Ishikawa (cell line): Measurements from ENCODE around the gene MAGI1.

ENCODE experiments used
- CEBPB ChIP-seq: IDR thresholded peaks from 2 replicates; pipeline ENCODE4 v1.6.1; 2012
- CREB1 ChIP-seq: IDR thresholded peaks from 2 replicates; pipeline ENCODE4 v1.6.1; 2012; ENCODE audit warnings: low read depth
- EGR1 ChIP-seq: IDR thresholded peaks from 2 replicates; pipeline ENCODE4 v1.6.1; 2012
- EP300 ChIP-seq: IDR thresholded peaks from 2 replicates; pipeline ENCODE4 v1.6.1; 2012; ENCODE audit warnings: borderline replicate concordance
- FOXM1 ChIP-seq: IDR thresholded peaks from 2 replicates; pipeline ENCODE4 v1.6.1; 2012; ENCODE audit warnings: low read depth, borderline replicate concordance
- MAX ChIP-seq: IDR thresholded peaks from 2 replicates; pipeline ENCODE4 v1.6.1; 2012
- NFIC ChIP-seq: IDR thresholded peaks from 2 replicates; pipeline ENCODE4 v1.6.1; 2012
- RAD21 ChIP-seq: IDR thresholded peaks from 2 replicates; pipeline ENCODE4 v1.6.1; 2012; ENCODE audit warnings: low read depth
- REST ChIP-seq: IDR thresholded peaks from 2 replicates; pipeline ENCODE4 v1.6.1; 2012; ENCODE audit warnings: low read depth, mild to moderate bottlenecking
- TAF1 ChIP-seq: IDR thresholded peaks from 2 replicates; pipeline ENCODE4 v1.6.1; 2012; ENCODE audit warnings: low read depth, mild to moderate bottlenecking
- TCF12 ChIP-seq: IDR thresholded peaks from 2 replicates; pipeline ENCODE4 v1.6.1; 2012; ENCODE audit warnings: low read depth
- TEAD4 ChIP-seq: IDR thresholded peaks from 2 replicates; pipeline ENCODE4 v1.6.1; 2012
- USF1 ChIP-seq: IDR thresholded peaks from 2 replicates; pipeline ENCODE4 v1.6.1; 2012
- YY1 ChIP-seq: IDR thresholded peaks from 2 replicates; pipeline ENCODE4 v1.6.1; 2012; ENCODE audit warnings: low read depth
- ZBTB7A ChIP-seq: IDR thresholded peaks from 2 replicates; pipeline ENCODE4 v1.6.1; 2012; ENCODE audit warnings: low read depth

Gene MAGI1

GRCh38 chr3:65897766-65898165 is 141.0 kb downstream of the MAGI1 start:
- no peak for TF ChIP-seq MAX
- TF ChIP-seq TAF1 = no peak

- TF ChIP-seq CEBPB (no peak), EP300 (no peak), USF1 (no peak), ZBTB7A (no peak), CREB1 (no peak), MAX (no peak), TEAD4 (no peak), EGR1 (no peak), NFIC (no peak), FOXM1 (no peak), TAF1 (no peak), TCF12 (no peak), REST (no peak), RAD21 (no peak), YY1 (no peak)
Observed at GRCh38 chr3:65896321-65896720, 142.4 kb downstream of the MAGI1 start.

- TF ChIP-seq RAD21 = no peak
- TF ChIP-seq FOXM1 = no peak
- TF ChIP-seq TEAD4 = no peak
- no peak for TF ChIP-seq ZBTB7A
- no peak for TF ChIP-seq MAX
- no peak for TF ChIP-seq CREB1
- no peak for TF ChIP-seq YY1
- no peak for TF ChIP-seq EGR1
- TF ChIP-seq TCF12 = no peak
- TF ChIP-seq EP300 = no peak
- TF ChIP-seq USF1 = no peak
- no peak for TF ChIP-seq REST
- TF ChIP-seq TAF1 = no peak
- no peak for TF ChIP-seq CEBPB
- no peak for TF ChIP-seq NFIC
Observed at GRCh38 chr3:65894679-65895453, 143.9 kb downstream of the MAGI1 start.

- TF ChIP-seq NFIC = no peak
- TF ChIP-seq CREB1 = no peak
- TF ChIP-seq YY1 = no peak
- TF ChIP-seq TEAD4 = no peak
- TF ChIP-seq RAD21 = no peak
- TF ChIP-seq TAF1 = no peak
- TF ChIP-seq REST = no peak
- no peak for TF ChIP-seq CEBPB
- no peak for TF ChIP-seq USF1
- TF ChIP-seq ZBTB7A = no peak
- TF ChIP-seq EGR1 = no peak
- TF ChIP-seq MAX = no peak
- TF ChIP-seq FOXM1 = no peak
- TF ChIP-seq TCF12 = no peak
- TF ChIP-seq EP300 = no peak
Observed at GRCh38 chr3:65894126-65894525, 144.6 kb downstream of the MAGI1 start.
